HG03354 (cell line): ENCODE data around the gene ASPG.

Experiments used
- ATAC-seq: cut with Tn5 transposase; IDR thresholded peaks from one replicate; pipeline ENCODE4 v1.9.1; 2021; ENCODE audit warnings: mild to moderate bottlenecking; ENCODE audit not compliant: unreplicated experiment, poor library complexity, severe bottlenecking

Gene ASPG

DNA sequence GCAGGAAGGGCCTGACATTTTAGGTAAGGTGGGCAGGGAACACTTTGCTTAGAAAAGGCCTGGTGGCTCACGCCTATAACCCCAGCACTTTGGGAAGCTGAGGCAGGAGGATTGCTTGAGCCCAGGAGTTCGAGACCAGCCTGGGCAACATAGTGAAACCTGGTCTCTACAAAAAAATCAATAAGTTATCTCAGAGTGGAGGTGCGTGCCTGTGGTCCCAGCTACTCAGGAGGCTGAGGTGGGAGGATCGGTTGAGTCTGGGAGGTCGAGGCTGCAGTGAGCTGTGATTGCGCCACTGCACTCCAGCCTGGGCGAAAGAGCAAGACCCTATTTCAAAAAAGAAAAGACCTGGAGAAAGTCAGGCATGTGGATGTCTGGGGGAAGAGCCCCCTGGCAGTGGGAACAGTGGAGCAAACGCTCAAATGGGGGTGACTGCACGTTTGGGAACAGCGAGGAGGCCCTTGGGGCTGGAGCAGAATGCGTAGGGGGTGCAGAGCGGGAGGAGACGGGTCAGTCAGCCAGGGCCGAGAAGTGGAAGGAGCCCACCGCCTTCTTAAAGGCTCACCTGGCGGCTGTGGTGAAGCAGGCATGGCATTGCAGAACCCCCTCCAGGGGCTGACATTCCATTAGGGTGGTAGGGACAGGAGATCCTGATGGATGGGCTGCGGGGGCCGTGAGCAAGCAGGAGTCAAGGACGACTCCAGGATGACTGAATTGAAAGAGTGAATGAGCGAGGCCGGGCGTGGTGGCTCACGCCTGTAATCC, 46.6 kb downstream of the ASPG start:
- ATAC-seq, result no peak

GRCh38 chr14:104132981-104133380, 47.5 kb downstream of the ASPG start:
- no peak for ATAC-seq

DNA sequence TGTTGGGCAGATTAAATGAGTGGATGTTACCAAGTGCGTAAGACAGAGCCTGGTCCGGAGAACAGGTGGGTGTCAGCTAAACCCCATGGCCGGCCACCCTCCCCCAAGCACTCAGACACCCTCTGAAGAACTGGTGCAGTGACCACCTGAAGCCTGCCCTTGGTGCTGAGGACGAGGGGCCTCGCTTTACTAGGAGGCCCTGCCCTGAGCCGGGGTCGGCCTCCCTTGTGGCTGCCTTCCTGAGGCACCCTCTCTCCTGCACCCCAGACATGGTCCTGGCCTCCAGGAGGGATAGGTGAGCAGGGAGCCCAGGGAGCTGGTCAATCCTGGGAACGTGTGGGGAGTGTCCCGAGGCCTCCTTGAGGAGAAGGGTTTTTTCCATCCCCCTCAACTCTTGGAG, 48.0 kb downstream of the ASPG start:
- no peak for ATAC-seq

DNA sequence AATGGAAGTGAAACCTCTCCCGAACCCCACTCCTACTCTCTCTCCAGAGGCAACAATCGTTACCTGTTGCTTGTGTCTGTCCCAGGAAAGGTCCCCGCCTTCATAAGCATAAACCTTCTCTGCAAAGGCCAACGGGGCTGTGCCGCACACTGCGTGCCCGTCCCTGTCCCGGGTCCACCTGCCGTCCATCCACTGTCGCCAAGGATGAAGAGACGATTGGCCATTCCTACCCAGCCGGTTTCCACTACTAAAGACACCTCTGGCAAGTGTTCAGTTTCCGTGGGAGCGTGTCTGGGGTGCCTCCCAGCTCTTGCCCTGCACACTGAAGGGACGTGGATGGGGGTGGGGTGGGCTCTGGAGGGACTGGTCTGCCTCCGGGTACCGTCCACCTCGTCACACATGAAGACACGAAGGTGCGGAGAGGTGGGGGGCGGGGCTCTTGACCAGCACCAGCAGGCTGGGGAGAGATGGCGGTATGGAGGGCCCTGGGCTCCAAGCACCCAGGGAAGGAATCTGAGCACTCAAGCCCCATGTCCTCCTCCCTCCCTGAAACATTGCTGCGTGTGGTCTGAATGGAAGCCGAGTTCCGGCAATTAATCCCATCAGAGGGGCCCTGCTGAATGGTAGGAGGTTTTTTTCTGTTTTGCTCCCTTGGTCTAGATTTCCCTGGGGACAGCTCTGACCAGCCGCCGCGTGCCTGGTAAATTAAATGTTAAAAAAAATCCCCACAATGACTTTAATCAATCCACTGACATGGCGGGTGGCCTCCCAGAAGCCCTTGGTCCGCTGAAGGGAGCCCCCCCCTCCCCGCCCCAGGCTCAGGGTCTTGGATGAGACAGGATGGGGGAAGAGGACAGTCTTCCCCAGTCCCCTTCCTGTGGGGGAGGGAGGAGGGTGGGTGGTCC, 48.8 kb downstream of the ASPG start:
- no peak for ATAC-seq

DNA sequence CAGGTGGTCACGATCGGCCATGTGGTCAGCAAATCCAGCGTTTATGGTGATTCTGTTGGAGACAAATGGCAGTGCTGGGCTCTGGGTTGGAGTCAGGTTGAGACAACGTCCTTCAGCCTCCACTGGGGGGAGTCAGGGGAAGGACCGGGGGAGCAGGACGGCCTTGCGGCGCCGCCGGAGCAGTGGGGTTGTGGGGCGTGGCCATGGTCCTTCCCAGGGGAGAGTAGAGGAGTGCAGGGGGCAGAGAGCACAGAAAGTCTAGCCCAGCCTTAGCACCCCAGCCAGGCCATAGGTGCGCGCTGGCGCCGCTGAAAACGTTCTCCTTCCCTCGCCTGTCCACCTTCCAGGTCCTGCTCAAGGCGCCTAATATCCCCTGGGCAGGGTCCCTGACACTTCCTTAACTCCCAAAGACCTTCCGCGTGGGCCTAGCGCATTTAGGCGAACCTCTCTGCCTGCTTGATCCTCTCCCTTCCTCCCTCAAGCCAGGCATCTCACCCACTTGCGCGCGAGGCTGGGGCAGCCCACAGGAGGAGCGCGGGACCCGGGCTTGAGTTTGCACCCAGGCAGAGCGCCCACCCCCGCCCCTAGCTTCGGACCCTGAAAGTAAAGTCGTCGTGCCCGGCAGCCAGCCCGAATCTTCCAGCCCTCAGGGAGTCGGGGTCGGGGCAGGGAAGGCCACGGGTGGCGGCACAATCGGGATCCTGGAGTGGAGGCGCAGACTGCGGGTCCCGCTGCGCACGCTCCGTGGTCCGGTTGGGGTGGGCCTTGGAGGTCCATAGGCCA, 49.8 kb downstream of the ASPG start:
- ATAC-seq, result no peak

DNA sequence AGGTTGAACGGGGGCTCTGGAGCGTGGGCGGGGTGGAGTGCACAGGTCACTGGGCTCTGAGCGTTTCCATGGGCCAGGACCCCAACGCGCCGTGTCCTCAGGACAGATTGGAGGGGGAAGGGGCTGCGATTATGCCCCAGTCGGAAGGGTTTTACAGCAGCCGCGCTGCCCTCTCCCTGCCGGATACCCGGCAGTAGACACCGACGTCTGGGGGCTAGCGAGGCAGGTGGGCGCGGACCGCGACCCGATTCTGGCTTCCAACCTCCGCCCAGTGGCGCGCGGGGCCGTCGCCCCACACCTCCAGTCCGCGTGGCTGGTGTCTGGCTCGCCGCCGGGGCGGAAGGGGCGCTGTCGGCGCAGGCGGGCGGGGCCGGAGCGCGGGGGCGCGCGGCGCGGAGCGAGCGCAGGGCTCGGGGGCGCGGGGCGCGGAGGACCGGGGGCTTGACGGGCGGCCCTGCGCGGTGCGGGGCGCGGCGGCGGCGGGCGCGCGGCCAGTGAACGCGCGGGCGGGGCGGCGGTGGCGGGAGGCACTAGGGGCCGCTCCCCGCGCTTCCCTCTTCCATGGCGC, 50.5 kb downstream of the ASPG start:
- ATAC-seq, result no peak

- ATAC-seq, result no peak
Observed at GRCh38 chr14:104136472-104137296, 51.2 kb downstream of the ASPG start.

DNA sequence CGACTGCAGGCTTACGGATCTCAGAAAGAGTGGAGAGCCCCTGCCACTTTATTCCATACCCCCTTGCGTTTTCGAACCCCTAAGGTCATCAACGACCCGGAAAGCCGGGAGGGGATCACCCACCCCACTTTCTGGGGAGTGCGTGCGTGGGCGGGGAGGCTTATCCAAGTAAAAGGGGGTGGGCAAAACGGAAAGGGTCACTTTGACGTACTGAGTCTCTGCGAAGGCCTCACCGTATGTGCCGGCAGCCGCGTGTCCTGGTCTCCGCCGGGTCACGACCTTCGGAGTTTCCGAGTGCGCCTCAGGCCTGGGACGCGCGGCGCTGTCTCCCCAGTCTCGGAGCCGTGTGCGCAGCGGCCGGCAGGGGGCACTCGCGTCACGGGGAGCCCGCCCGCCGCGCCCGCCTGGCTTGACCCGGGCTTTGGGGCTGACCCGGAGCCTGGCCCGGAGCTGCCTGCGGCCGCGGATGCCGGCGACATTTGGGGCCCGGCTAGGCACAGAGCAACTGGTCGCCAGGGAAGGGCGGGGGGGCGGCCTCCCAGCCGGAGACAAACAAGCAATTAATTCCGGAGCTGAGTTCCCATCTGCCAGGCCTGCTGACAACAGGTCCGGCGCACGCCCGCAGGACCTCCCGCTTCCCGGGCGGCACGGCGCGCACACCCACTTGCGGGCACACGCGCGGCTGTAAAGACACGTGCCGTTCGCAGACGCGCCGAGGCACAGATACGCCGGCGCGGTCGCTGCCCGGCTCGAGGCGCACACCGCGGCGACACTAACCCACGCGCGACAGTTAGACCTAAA, 52.0 kb downstream of the ASPG start:
- no peak for ATAC-seq

DNA sequence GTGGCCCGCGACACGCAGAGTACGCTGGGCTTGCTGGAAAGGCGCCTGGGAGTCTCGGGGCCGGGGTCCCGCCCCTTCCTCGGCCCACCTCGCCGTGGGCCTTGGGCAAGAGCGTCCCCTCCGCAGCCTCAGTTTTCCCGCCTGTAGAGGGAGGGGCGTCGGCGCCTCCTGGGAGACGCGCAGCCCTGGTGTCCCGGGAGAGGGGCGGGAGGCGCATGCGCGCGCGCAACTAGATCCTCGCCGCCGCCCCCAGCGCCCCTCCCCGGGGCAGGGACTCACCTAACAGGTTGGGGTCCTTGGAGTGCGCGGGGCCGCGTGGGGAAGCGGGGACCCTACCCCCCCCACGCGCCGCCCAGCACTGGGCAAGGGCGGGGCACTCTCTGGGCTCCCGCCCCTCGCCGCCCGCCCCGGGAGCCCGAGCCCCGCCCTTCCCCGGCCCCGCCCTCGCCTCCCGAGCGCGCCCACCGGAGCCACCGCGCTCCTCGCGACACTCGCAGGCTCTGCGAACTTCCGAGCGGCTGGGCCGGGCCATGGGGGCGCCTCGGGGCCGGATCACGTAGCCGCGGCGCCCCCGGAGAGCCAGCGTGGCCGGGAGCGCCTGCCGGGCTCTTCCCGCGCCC, 52.7 kb downstream of the ASPG start, which contains the start of gene KIF26A:
Gene KIF26A, plus strand, starts transcription at position 490 of the 620 bp plus-strand sequence. CDS start 136 bp downstream, outside the sequence.
- ATAC-seq, result no peak

DNA sequence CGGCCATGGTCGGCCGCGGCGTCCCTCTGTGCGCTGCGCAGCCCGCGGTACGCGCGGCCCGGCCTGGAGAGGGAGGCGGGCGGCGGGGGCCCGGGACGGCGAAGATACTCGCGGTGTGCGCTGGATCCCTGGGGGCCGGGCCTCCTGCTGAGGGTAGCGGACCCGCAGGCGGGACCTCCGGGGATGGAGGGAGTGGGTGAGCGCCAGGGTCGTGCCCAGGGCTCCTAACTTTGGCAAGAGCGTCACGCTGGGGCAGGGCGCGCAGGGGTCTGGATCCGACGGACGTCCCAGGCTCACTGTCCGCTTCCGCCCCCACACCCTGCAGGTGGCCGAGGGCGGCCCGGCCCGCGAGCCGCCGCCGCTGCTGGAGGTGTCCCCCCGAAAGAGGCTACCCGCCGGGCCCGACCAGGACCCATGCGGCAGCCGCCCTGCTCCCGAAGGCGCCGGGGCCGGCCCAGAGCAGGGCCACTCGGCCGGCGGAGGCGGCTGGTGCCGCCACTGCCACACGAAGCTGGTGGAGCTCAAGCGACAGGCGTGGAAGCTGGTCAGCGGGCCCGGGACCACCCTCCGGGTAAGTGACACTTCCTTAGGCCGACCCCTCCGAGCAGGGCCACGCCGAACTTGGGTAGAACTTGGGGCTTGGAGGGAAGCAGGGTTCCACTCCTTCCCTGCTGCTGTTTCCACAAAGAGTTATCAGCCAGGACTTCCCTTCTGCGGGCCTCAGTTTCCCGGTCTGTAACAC, 53.4 kb downstream of the ASPG start:
- no peak for ATAC-seq

- no peak for ATAC-seq
Observed at GRCh38 chr14:104139460-104140212, 54.1 kb downstream of the ASPG start.

GRCh38 chr14:104140213-104140462, 54.6 kb downstream of the ASPG start:
- ATAC-seq, result no peak

GRCh38 chr14:104140463-104141331, 55.2 kb downstream of the ASPG start:
- ATAC-seq, result no peak

GRCh38 chr14:104141621-104142091, 56.2 kb downstream of the ASPG start:
- ATAC-seq, result no peak

- ATAC-seq, result no peak
Observed at GRCh38 chr14:104142136-104142945, 56.8 kb downstream of the ASPG start.
